HCT116 (cell line): Measurements from ENCODE around the gene TBCD.

ENCODE experiments used
- CBX3 ChIP-seq: IDR thresholded peaks from 2 replicates; pipeline ENCODE4 v1.6.1; 2012; ENCODE audit warnings: low read depth
- EZH2 ChIP-seq: fragments of 200-600 bp; sonication (generic); IDR thresholded peaks from 2 replicates; pipeline ENCODE4 v1.6.1; 2017; ENCODE audit warnings: antibody characterized with exemption, mixed run types
- EZH2phosphoT487 ChIP-seq: fragments of 200-600 bp; IDR thresholded peaks from 2 replicates; pipeline ENCODE4 v1.6.1; 2018; ENCODE audit warnings: antibody characterized with exemption, borderline replicate concordance
- FOSL1 ChIP-seq: IDR thresholded peaks from 2 replicates; pipeline ENCODE4 v1.6.1; 2012; ENCODE audit warnings: low read depth
- POLR2A ChIP-seq: IDR thresholded peaks from 2 replicates; pipeline ENCODE4 v1.7.0; 2011; ENCODE audit warnings: borderline replicate concordance; ENCODE audit not compliant: insufficient read depth, insufficient read length; ENCODE audit errors: extremely low read depth
- POLR2AphosphoS5 ChIP-seq: IDR thresholded peaks from 2 replicates; pipeline ENCODE4 v1.6.1; 2011; ENCODE audit warnings: mild to moderate bottlenecking, low read depth, low read length, moderate library complexity
- SIN3A ChIP-seq: IDR thresholded peaks from 2 replicates; pipeline ENCODE4 v1.6.1; 2012; ENCODE audit warnings: low read depth
- ZNF274 ChIP-seq: fragments of 200-500 bp; sonication (Bioruptor generic); IDR thresholded peaks from 2 replicates; pipeline ENCODE4 v1.6.1; 2014; ENCODE audit warnings: mild to moderate bottlenecking, low read depth, low read length, inconsistent platforms
- TF ChIP-seq, protein P1 (sequence below), 3 experiments: fragments of 200-600 bp in 1 of 3; sonication (generic) in 1 of 3; IDR thresholded peaks in 2 of 3; conservative IDR thresholded peaks in 1 of 3; 2 replicates each; pipeline ENCODE4 v1.5.1; 2012 to 2017; ENCODE audit warnings: low read depth in 2 of 3, low read length in 2 of 3, antibody characterized with exemption in 1 of 3, borderline replicate concordance in 1 of 3, control low read depth in 1 of 3, mild to moderate bottlenecking in 1 of 3, mixed read lengths in 1 of 3, mixed run types in 1 of 3, moderate library complexity in 1 of 3; ENCODE audit not compliant: insufficient read depth in 1 of 3

GRCh38 chr17:82861393-82861775 is 109.5 kb downstream of the TBCD start:
- TF ChIP-seq EZH2 (no peak), CBX3 (no peak), EZH2phosphoT487 (no peak), POLR2A (no peak), ZNF274 (no peak), SIN3A (no peak), POLR2AphosphoS5 (no peak), FOSL1 (no peak)
- TF ChIP-seq, protein P1, sequence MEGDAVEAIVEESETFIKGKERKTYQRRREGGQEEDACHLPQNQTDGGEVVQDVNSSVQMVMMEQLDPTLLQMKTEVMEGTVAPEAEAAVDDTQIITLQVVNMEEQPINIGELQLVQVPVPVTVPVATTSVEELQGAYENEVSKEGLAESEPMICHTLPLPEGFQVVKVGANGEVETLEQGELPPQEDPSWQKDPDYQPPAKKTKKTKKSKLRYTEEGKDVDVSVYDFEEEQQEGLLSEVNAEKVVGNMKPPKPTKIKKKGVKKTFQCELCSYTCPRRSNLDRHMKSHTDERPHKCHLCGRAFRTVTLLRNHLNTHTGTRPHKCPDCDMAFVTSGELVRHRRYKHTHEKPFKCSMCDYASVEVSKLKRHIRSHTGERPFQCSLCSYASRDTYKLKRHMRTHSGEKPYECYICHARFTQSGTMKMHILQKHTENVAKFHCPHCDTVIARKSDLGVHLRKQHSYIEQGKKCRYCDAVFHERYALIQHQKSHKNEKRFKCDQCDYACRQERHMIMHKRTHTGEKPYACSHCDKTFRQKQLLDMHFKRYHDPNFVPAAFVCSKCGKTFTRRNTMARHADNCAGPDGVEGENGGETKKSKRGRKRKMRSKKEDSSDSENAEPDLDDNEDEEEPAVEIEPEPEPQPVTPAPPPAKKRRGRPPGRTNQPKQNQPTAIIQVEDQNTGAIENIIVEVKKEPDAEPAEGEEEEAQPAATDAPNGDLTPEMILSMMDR (IDR thresholded peaks at IDR 0.05 in 2 of 3, conservative IDR thresholded peaks at IDR 0.05 in 1 of 3; ENCODE audit: borderline replicate concordance in 1 of 3, insufficient read depth in 1 of 3, low read depth in 2 of 3, low read length in 2 of 3): no peak
